NCI-H1930 (cell line): ENCODE data around the gene MAPT.

ENCODE experiments used
- DNase-seq, 2 experiments: peaks; one replicate each; lab custom pipeline; 2025; lab: John Stamatoyannopoulos, UW

Gene MAPT

GRCh38 chr17:46053911-46054534 is 159.7 kb downstream of the MAPT start:
- DNase-seq: no peak

DNA sequence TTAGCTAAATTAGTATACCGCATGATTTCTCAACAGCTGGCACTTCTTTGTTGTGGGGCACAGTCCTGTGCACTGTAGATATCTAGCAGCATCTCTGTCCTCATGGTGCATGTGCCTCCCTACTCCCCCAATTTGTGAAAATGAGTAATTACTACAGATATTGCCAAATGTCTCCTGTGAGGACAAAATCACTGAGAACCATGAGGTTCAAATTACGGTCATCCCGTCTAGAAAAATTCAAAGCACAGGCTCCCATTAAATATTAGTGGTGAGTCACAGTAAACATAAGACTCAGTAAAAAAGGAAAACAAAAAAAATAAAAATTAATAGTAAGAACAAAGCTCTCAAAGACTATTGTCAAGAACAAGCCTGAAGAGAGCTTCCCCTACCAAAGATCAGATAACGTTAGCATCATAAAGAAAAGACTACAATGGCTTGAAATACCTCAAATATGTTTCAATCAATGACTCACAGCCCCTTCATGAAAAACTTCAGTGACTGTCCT is 162.5 kb downstream of the MAPT start:
- DNase-seq: no peak

DNA sequence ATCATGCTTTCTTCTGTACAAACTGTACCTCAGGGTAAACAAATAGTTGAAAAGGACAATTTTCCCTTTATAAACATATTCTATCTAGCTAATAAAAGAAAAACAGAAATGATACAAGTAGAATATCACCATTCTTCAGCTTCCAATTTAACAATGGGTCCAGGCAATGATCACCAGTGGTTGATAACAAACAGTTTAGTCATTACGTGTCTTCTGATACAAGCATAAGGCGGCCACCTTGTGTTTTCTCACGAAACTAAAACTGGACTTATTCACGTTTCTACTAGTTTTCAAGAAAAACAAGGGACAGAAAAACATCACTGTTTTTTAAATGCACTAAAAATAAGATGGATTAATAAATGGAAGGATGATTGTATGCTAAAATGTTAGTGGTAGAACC is 163.0 kb downstream of the MAPT start:
- DNase-seq: no peak

- no peak for DNase-seq
Measured at GRCh38 chr17:46059486-46059885, 165.1 kb downstream of the MAPT start.

DNA sequence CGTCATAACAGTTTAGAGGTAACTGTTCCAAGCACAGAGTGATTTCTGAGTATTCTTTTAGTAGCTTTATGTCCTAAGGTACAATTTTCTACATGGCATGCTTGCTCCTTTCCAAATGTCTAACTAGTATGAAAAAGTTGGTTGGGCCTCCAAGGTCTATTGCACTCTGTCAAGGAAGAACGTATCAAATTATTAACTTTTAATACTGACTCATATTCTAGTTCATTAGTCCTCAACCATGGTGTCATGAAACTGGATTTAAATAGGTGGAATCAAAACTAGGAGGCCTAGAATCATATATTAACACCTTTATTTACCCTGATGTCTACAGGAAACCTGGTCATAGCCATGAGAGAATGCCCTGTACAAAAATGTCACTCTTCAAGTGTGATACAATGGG is 166.1 kb downstream of the MAPT start:
- no peak for DNase-seq

- DNase-seq: no peak
Measured at GRCh38 chr17:46061435-46061834, 167.1 kb downstream of the MAPT start.

DNA sequence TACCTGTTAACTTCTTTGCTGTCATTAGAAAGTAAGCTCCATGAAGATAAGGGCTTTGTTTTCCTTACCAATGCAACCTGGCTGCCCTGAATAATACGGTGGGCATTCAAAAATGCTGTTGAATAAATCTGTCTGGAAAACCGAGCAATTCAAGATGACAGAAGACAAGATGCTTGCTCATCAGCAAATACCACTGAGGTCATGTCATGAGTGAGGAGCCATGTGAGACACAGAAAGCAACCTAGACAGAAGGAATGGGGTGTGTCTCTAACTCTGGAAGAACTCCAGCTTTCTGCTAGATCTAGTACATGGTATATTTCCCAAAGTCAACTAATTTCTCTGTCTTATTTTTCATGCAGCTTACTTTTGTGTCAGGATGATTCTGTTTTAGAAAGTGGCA is 168.9 kb downstream of the MAPT start:
- DNase-seq: no peak

DNA sequence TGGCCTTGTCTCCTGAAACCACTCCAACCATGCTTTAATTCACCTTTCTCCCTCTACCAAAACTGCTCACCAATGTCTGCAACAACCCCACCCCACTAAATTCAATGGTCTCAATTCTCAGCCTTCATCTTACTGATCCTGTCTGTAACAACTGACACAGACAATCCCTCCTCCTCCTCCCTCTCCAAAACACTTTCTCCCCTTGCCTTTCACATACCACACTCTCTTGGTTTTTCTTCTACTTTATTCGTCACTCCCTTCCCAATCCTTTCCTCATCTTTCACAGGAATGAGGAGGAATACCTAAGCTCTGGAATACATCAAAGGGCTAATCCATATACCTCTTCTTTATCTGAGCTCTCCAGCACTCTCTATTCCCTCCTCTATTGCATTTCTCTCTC is 170.1 kb downstream of the MAPT start:
- DNase-seq: no peak

DNA sequence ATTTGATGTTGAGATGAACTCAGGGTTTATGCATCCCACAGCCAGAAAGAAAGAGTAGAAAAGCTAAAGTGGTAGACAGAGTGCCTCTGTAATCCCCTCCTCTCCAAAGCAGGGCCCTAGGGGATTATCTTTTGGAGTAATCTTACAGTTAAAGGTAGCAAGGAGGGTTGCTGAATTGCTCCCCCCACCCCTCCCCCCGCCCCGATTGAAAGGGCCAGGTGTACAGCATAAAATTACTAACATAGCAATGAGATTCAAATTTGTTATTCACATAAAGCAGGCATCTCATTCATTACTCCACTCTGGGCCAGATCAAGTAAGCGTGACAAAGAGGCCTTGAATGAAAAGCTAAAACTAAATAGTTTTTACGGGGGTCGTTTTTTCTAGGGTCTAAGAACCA is 177.4 kb downstream of the MAPT start:
- no peak for DNase-seq

GRCh38 chr17:46072998-46073397 is 178.6 kb downstream of the MAPT start:
- no peak for DNase-seq

- no peak for DNase-seq
Measured at GRCh38 chr17:46074540-46074939, 180.2 kb downstream of the MAPT start.
